Thyroid gland (tissue), 4 donors: Measurements from ENCODE around the gene EMP2.

Experiments
- CTCF ChIP-seq, 6 experiments: fragments of 200-600 bp in 3 of 6; fragments of 450-650 bp in 3 of 6; sonication (generic) in 3 of 6; IDR thresholded peaks; one replicate each; pipeline ENCODE4 v1.5.1; 2016 to 2019; ENCODE audit warnings: antibody characterized with exemption in 6 of 6, mild to moderate bottlenecking in 2 of 6, inconsistent platforms in 1 of 6, moderate library complexity in 1 of 6
- POLR2A ChIP-seq, 2 donors: fragments of 450-650 bp; IDR thresholded peaks; one replicate each; pipeline ENCODE4 v1.6.1; 2017; ENCODE audit warnings: antibody characterized with exemption in 2 of 2, mild to moderate bottlenecking in 2 of 2, moderate library complexity in 1 of 2

GRCh38 chr16:10551881-10552280 is 28.5 kb downstream of the EMP2 start:
- TF ChIP-seq CTCF (IDR thresholded peaks at IDR 0.05) (no peak), POLR2A (IDR thresholded peaks at IDR 0.05) (no peak)
